ENCODE measurements around the gene TTPAL.

- TF ChIP-seq USF2 (IDR thresholded peaks at IDR 0.05; ENCODE audit: low read depth, low read length) (no peak), RCOR1 (IDR thresholded peaks at IDR 0.05; ENCODE audit: insufficient replicate concordance, low read length) (no peak), CTCF (conservative IDR thresholded peaks at IDR 0.05; ENCODE audit: low read depth, low read length) (no peak), POLR2A (IDR thresholded peaks at IDR 0.05; ENCODE audit: low read depth, low read length) (no peak), MAZ (IDR thresholded peaks at IDR 0.05; ENCODE audit: borderline replicate concordance, low read depth, low read length) (no peak), MAFK (IDR thresholded peaks at IDR 0.05; ENCODE audit: low read depth, low read length) (peak; percentile 66), CEBPB (IDR thresholded peaks at IDR 0.05; ENCODE audit: low read depth, low read length) (no peak), CHD1 (IDR thresholded peaks at IDR 0.05; ENCODE audit: low read depth, low read length) (no peak), RAD21 (IDR thresholded peaks at IDR 0.05; ENCODE audit: low read length) (no peak), ELK1 (IDR thresholded peaks at IDR 0.05; ENCODE audit: borderline replicate concordance, low read depth, low read length) (no peak), RFX5 (IDR thresholded peaks at IDR 0.05; ENCODE audit: low read depth, low read length) (no peak), FOS (IDR thresholded peaks at IDR 0.05; ENCODE audit: low read depth, low read length) (no peak), MXI1 (IDR thresholded peaks at IDR 0.05; ENCODE audit: borderline replicate concordance, low read depth, low read length) (no peak), SMC3 (IDR thresholded peaks at IDR 0.05; ENCODE audit: low read depth, low read length) (no peak)
These were observed 27.3 kb downstream of the TTPAL start for GRCh38 chr20:44502968-44503367.

Data from IMR-90 (cell line).